ENCODE results near the gene KCNQ1. TPM values are rescaled to one million over a fixed set of nuclear protein-coding genes. Genes with fewer than 3 reads are reported as not detected.
A peak's percentile ranks its signal among the peaks of the same experiment; 100 is the strongest.

Gene KCNQ1
- total RNA-seq, 1 experiment from 2014 or later = 1.0 TPM

- Histone ChIP-seq H3K4me1 (peaks cover 43% of the 10 kb centered on the region), H3K9me3 (no peaks in the 10 kb centered on the region), H3K36me3 (ENCODE audit: control insufficient read depth, insufficient read depth, low read length) (no peaks in the 10 kb centered on the region), H3K27me3 (replicated peaks; ENCODE audit: control insufficient read depth, insufficient read depth, low read length) (no peaks in the 10 kb centered on the region), H3K4me3 (ENCODE audit: low read depth, low read length) (no peak overlapping the region)
- intact Hi-C loops (cut with micrococcal nuclease; ENCODE audit: unreplicated experiment) = loop anchor here (5.0 kb wide), 1 partner anchor 460 kb away; no protein-coding TSS in a partner anchor
- POLR2A ChIA-PET = no interaction called here
- Mint-ChIP-seq H3K27ac (ENCODE audit: unreplicated experiment) (no peak overlapping the region), H3K27me3 (ENCODE audit: insufficient read depth, unreplicated experiment) (peaks cover 8% of the 10 kb centered on the region), H3K36me3 (ENCODE audit: insufficient read depth, unreplicated experiment) (peaks cover 16% of the 10 kb centered on the region), H3K4me1 (ENCODE audit: low read depth, unreplicated experiment) (peaks cover 15% of the 10 kb centered on the region), H3K4me3 (ENCODE audit: unreplicated experiment) (no peak overlapping the region), H3K9me3 (ENCODE audit: unreplicated experiment) (no peaks in the 10 kb centered on the region)
- BruUV-seq (replicated peaks) = no TSS peak
- TF ChIP-seq, protein P1, sequence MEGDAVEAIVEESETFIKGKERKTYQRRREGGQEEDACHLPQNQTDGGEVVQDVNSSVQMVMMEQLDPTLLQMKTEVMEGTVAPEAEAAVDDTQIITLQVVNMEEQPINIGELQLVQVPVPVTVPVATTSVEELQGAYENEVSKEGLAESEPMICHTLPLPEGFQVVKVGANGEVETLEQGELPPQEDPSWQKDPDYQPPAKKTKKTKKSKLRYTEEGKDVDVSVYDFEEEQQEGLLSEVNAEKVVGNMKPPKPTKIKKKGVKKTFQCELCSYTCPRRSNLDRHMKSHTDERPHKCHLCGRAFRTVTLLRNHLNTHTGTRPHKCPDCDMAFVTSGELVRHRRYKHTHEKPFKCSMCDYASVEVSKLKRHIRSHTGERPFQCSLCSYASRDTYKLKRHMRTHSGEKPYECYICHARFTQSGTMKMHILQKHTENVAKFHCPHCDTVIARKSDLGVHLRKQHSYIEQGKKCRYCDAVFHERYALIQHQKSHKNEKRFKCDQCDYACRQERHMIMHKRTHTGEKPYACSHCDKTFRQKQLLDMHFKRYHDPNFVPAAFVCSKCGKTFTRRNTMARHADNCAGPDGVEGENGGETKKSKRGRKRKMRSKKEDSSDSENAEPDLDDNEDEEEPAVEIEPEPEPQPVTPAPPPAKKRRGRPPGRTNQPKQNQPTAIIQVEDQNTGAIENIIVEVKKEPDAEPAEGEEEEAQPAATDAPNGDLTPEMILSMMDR (IDR thresholded peaks at IDR 0.05; ENCODE audit: insufficient read depth in 1 of 2, low read depth in 1 of 2, low read length in 1 of 2, severe bottlenecking in 1 of 2, unreplicated experiment in 1 of 2) = no peak
- DNase-seq = no peak
- CTCF ChIA-PET = interaction anchor here (1.3 to 6.4 kb wide), 2 partner anchors 43 to 354 kb away, joined by 3 to 131 read pairs; no protein-coding TSS in a partner anchor
These were observed 442.1 kb downstream of the KCNQ1 start for GRCh38 chr11:2886936-2887335.

GRCh38 chr11:2887515-2888195 is 442.8 kb downstream of the KCNQ1 start:
- Mint-ChIP-seq H3K27me3 (ENCODE audit: insufficient read depth, unreplicated experiment) (peaks cover 6% of the 10 kb centered on the region), H3K4me3 (ENCODE audit: unreplicated experiment) (no peak overlapping the region), H3K4me1 (ENCODE audit: low read depth, unreplicated experiment) (peaks cover 17% of the 10 kb centered on the region), H3K27ac (ENCODE audit: unreplicated experiment) (no peak overlapping the region), H3K36me3 (ENCODE audit: insufficient read depth, unreplicated experiment) (peaks cover 16% of the 10 kb centered on the region), H3K9me3 (ENCODE audit: unreplicated experiment) (no peaks in the 10 kb centered on the region)
- no peak overlapping the region for H3K4me3 ChIP-seq (ENCODE audit: low read depth, low read length)
- POLR2A ChIA-PET = no interaction called here
- peaks cover 46% of the 10 kb centered on the region for H3K4me1 ChIP-seq
- TF ChIP-seq, protein P1 (IDR thresholded peaks at IDR 0.05; ENCODE audit: insufficient read depth in 1 of 2, low read depth in 1 of 2, low read length in 1 of 2, severe bottlenecking in 1 of 2, unreplicated experiment in 1 of 2) = no peak
- BruUV-seq (replicated peaks) = no TSS peak
- no peaks in the 10 kb centered on the region for H3K27me3 ChIP-seq (replicated peaks; ENCODE audit: control insufficient read depth, insufficient read depth, low read length)
- H3K9me3 ChIP-seq = no peaks in the 10 kb centered on the region
- CTCF ChIA-PET = interaction anchor here (0.7 to 6.4 kb wide), 4 partner anchors 42 to 355 kb away, joined by 3 to 131 read pairs (median 6); partner anchors contain the start of gene KCNQ1OT1
- H3K36me3 ChIP-seq (ENCODE audit: control insufficient read depth, insufficient read depth, low read length) = no peaks in the 10 kb centered on the region
- intact Hi-C loops (cut with micrococcal nuclease; ENCODE audit: unreplicated experiment) = loop anchor here (1.0 to 5.0 kb wide), 3 partner anchors 195 to 460 kb away; no protein-coding TSS in a partner anchor
- no peak for DNase-seq

GRCh38 chr11:2888266-2888968 is 443.6 kb downstream of the KCNQ1 start:
- Histone ChIP-seq H3K36me3 (ENCODE audit: control insufficient read depth, insufficient read depth, low read length) (no peaks in the 10 kb centered on the region), H3K27me3 (replicated peaks; ENCODE audit: control insufficient read depth, insufficient read depth, low read length) (no peaks in the 10 kb centered on the region), H3K4me3 (ENCODE audit: low read depth, low read length) (no peak overlapping the region), H3K9me3 (no peaks in the 10 kb centered on the region), H3K4me1 (peaks cover 46% of the 10 kb centered on the region)
- Mint-ChIP-seq H3K27me3 (ENCODE audit: insufficient read depth, unreplicated experiment) (no peaks in the 10 kb centered on the region), H3K9me3 (ENCODE audit: unreplicated experiment) (no peaks in the 10 kb centered on the region), H3K4me3 (ENCODE audit: unreplicated experiment) (no peak overlapping the region), H3K36me3 (ENCODE audit: insufficient read depth, unreplicated experiment) (peaks cover 16% of the 10 kb centered on the region), H3K4me1 (ENCODE audit: low read depth, unreplicated experiment) (peaks cover 17% of the 10 kb centered on the region), H3K27ac (ENCODE audit: unreplicated experiment) (no peak overlapping the region)
- BruUV-seq (replicated peaks) = no TSS peak
- intact Hi-C loops (cut with micrococcal nuclease; ENCODE audit: unreplicated experiment) = loop anchor here (1.0 to 5.0 kb wide), 3 partner anchors 196 to 461 kb away; no protein-coding TSS in a partner anchor
- ChIA-PET POLR2A (no interaction called here), CTCF (interaction anchor here (0.7 to 6.4 kb wide), 5 partner anchors 42 to 355 kb away, joined by 3 to 131 read pairs (median 4); partner anchors contain the start of gene KCNQ1OT1)
- TF ChIP-seq, protein P1 (IDR thresholded peaks at IDR 0.05; ENCODE audit: insufficient read depth in 1 of 2, low read depth in 1 of 2, low read length in 1 of 2, severe bottlenecking in 1 of 2, unreplicated experiment in 1 of 2) = peak; percentile 94 to 95
- DNase-seq = peak; percentile 89 to 94

All from Caco-2 (cell line).